Suprapubic skin (tissue), 4 donors: Measurements from ENCODE around the gene DNAJC25. TPM values are rescaled to one million over a fixed set of nuclear protein-coding genes. Genes with fewer than 3 reads are reported as not detected.

Source experiments
- DNase-seq, 2 donors: peaks; one replicate each; pipeline ENCODE4 v3.0.0-alpha.2; 2019; ENCODE audit warnings: low spot score in 2 of 2
- H3K27ac ChIP-seq: fragments of 200-600 bp; sonication (generic); one replicate; pipeline ENCODE4 v1.5.1; 2019
- H3K27me3 ChIP-seq: fragments of 200-600 bp; sonication (generic); one replicate; pipeline ENCODE4 v1.5.1; 2019
- H3K36me3 ChIP-seq: fragments of 200-600 bp; sonication (generic); one replicate; pipeline ENCODE4 v1.5.1; 2019
- H3K4me1 ChIP-seq: fragments of 200-600 bp; sonication (generic); one replicate; pipeline ENCODE4 v1.5.1; 2019
- H3K4me3 ChIP-seq: fragments of 200-600 bp; sonication (generic); one replicate; pipeline ENCODE4 v1.5.1; 2019; ENCODE audit warnings: mild to moderate bottlenecking
- H3K9me3 ChIP-seq: fragments of 200-600 bp; sonication (generic); one replicate; pipeline ENCODE4 v1.5.1; 2019
- EP300 ChIP-seq: sonication (generic); formaldehyde crosslinking; IDR thresholded peaks from one replicate; pipeline ENCODE4 v1.6.1; 2017; ENCODE audit warnings: antibody characterized with exemption
- POLR2A ChIP-seq, 2 donors: fragments of 450-650 bp; IDR thresholded peaks; one replicate each; pipeline ENCODE4 v1.6.1; 2017; ENCODE audit warnings: antibody characterized with exemption in 2 of 2, mild to moderate bottlenecking in 2 of 2, moderate library complexity in 2 of 2
- POLR2AphosphoS5 ChIP-seq, 3 donors: sonication (generic); formaldehyde crosslinking; IDR thresholded peaks; one replicate each; pipeline ENCODE4 v1.6.1; 2017; ENCODE audit warnings: antibody characterized with exemption in 3 of 3
- WGBS: methylation state at CpG from one replicate; pipeline ENCODE4 v1.1.5; 2018; 5-methylcytosine and 5-hydroxymethylcytosine counted together
- total RNA-seq, 4 donors: library from RNA; depleted of rRNA; stranded (reverse); fragments of >200 nt; gene quantifications; one replicate each; pipeline ENCODE4 v1.1.0, GENCODE V29; 2016
- TF ChIP-seq, protein P1 (sequence below), 2 donors: fragments of 200-600 bp in 1 of 2; fragments of 450-650 bp in 1 of 2; sonication (generic) in 1 of 2; IDR thresholded peaks; one replicate each; pipeline ENCODE4 v1.5.1; 2016 to 2019; ENCODE audit warnings: antibody characterized with exemption in 2 of 2, mild to moderate bottlenecking in 1 of 2, moderate library complexity in 1 of 2

The DNAJC25 gene
- 1 to 10 TPM; 3.7 to 6.4 (median 5.0) TPM for total RNA-seq

GRCh38 chr9:111631214-111631971, at the start of gene DNAJC25:
DNAJC25 (plus strand) TSS chr9:111631334; CDS start chr9:111631408, 74 bp downstream.
- Histone ChIP-seq H3K27me3 (no peaks in the 10 kb centered on the region), H3K4me1 (peaks cover 31% of the 10 kb centered on the region), H3K36me3 (no peaks in the 10 kb centered on the region), H3K27ac (peak within 1 kb of the TSS; percentile 88), H3K9me3 (no peaks in the 10 kb centered on the region), H3K4me3 (peak within 1 kb of the TSS; percentile 82)
- peak; percentile 97 for DNase-seq
- TF ChIP-seq POLR2A (IDR thresholded peaks at IDR 0.05): peak; percentile 97
- peak; percentile 23 to 77 (median 56) for TF ChIP-seq POLR2AphosphoS5 (IDR thresholded peaks at IDR 0.05)
- TF ChIP-seq EP300: no peak
- TF ChIP-seq, protein P1, sequence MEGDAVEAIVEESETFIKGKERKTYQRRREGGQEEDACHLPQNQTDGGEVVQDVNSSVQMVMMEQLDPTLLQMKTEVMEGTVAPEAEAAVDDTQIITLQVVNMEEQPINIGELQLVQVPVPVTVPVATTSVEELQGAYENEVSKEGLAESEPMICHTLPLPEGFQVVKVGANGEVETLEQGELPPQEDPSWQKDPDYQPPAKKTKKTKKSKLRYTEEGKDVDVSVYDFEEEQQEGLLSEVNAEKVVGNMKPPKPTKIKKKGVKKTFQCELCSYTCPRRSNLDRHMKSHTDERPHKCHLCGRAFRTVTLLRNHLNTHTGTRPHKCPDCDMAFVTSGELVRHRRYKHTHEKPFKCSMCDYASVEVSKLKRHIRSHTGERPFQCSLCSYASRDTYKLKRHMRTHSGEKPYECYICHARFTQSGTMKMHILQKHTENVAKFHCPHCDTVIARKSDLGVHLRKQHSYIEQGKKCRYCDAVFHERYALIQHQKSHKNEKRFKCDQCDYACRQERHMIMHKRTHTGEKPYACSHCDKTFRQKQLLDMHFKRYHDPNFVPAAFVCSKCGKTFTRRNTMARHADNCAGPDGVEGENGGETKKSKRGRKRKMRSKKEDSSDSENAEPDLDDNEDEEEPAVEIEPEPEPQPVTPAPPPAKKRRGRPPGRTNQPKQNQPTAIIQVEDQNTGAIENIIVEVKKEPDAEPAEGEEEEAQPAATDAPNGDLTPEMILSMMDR (IDR thresholded peaks at IDR 0.05): no peak
- WGBS: 1% methylated on average over 44 of the region's 79 CpGs

DNA sequence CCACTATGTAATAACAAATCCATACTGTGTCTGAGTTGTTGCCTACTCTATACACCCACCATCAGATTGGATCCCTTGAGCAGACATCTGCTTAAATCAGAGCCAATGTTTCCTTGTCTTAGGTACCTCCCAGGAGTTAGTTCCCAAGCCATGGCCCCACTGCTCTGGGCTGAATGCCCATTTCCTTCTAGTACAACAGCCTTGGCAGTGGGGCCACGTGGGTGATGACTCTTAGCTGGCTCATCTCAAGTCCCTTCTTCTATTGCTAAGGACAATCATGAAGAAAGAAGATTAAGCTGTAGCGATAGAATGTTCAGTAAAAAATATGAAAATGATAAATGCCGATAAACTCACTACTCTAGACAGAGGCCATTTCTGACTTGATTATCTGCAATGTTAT, 48.2 kb upstream of the DNAJC25 start:
- H3K27ac ChIP-seq: no peak overlapping the region
- no peaks in the 10 kb centered on the region for H3K27me3 ChIP-seq
- DNase-seq: no peak
- TF ChIP-seq POLR2A (IDR thresholded peaks at IDR 0.05) (no peak), EP300 (no peak), POLR2AphosphoS5 (IDR thresholded peaks at IDR 0.05) (no peak)
- TF ChIP-seq, protein P1 (IDR thresholded peaks at IDR 0.05): no peak
- H3K9me3 ChIP-seq: no peaks in the 10 kb centered on the region
- no peaks in the 10 kb centered on the region for H3K4me1 ChIP-seq
- H3K36me3 ChIP-seq: peaks cover 75% of the 10 kb centered on the region
- H3K4me3 ChIP-seq: no peak overlapping the region
- WGBS: 78% methylated on average over 3 of the region's 3 CpGs

- Histone ChIP-seq H3K27ac (no peak overlapping the region), H3K27me3 (no peaks in the 10 kb centered on the region), H3K4me3 (no peak overlapping the region), H3K4me1 (no peaks in the 10 kb centered on the region), H3K36me3 (peaks cover 58% of the 10 kb centered on the region), H3K9me3 (no peaks in the 10 kb centered on the region)
- TF ChIP-seq, protein P1 (IDR thresholded peaks at IDR 0.05): no peak
- no peak for TF ChIP-seq POLR2AphosphoS5 (IDR thresholded peaks at IDR 0.05)
- no peak for TF ChIP-seq POLR2A (IDR thresholded peaks at IDR 0.05)
- TF ChIP-seq EP300: no peak
- no peak for DNase-seq
- 95% methylated on average over 5 of the region's 5 CpGs for WGBS
Measured at GRCh38 chr9:111586378-111586777, 44.8 kb upstream of the DNAJC25 start.

GRCh38 chr9:111588846-111589245, 42.3 kb upstream of the DNAJC25 start:
- no peak overlapping the region for H3K4me3 ChIP-seq
- no peak for DNase-seq
- H3K27ac ChIP-seq: no peak overlapping the region
- TF ChIP-seq EP300 (no peak), POLR2A (IDR thresholded peaks at IDR 0.05) (no peak), POLR2AphosphoS5 (IDR thresholded peaks at IDR 0.05) (no peak)
- TF ChIP-seq, protein P1 (IDR thresholded peaks at IDR 0.05): no peak
- 89% methylated on average over 5 of the region's 5 CpGs for WGBS
- no peaks in the 10 kb centered on the region for H3K9me3 ChIP-seq
- no peaks in the 10 kb centered on the region for H3K4me1 ChIP-seq
- H3K36me3 ChIP-seq: peaks cover 62% of the 10 kb centered on the region
- H3K27me3 ChIP-seq: no peaks in the 10 kb centered on the region

DNA sequence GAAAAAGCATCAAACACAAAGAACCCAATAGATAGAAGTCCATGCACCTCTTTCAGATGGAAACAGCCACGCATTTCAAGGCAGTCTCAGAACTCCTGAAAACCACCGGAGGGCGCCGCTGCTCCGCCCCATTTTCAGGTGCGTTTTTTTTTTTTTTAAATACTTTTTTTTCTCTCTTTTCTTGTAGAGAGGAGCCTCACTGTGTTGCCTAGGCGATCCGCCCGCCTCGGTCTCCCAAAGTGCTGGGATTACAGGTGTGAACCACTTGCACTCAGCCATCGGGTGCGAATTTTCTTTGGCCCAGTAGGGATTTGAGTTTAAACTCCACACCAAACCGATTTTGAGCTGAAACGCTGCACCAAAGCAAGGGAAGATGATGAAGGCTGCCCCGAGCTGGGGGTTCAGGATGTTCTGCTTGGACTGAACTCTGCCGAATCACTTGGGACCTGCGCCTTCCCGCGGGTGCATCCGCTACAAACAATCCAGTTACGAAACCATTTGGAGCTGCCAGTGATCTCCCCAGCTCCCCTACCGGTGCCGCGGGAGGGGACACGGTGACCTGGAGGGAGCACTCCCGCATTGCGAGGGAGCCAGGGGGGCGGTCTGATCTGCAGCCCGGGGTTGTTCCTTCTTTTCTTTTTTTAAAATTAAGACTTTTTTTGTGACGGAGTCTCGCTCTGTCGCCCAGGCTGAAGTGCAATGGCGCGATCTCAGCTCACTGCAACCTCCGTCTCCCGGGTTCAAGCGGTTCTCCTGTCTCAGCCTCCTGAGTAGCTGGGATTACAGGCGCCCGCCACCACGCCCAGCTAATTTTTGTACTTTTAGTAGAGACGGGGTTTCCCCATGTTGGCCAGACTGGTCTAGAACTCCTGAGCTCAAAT, 33.0 kb upstream of the DNAJC25 start:
- DNase-seq: peak; percentile 74 to 79

More for the DNA sequence above, 33.0 kb upstream of the DNAJC25 start:
- 2% methylated on average over 41 of the region's 41 CpGs for WGBS
- TF ChIP-seq, protein P1 (IDR thresholded peaks at IDR 0.05): peak; percentile 31 to 66
- TF ChIP-seq POLR2AphosphoS5 (IDR thresholded peaks at IDR 0.05): no peak
- H3K9me3 ChIP-seq: no peaks in the 10 kb centered on the region
- H3K4me3 ChIP-seq: peak overlapping the region; percentile 78
- peak overlapping the region; percentile 90 for H3K27ac ChIP-seq
- peaks cover 40% of the 10 kb centered on the region for H3K36me3 ChIP-seq
- H3K4me1 ChIP-seq: peaks cover 18% of the 10 kb centered on the region
- H3K27me3 ChIP-seq: no peaks in the 10 kb centered on the region
